Measurements from ENCODE around the gene PPP2R5D. TPM values are rescaled to one million over a fixed set of nuclear protein-coding genes. Genes with fewer than 3 reads are reported as not detected.
"Not testable (repeated sequence)": the region's sequence is repeated elsewhere in the genome, so short reads cannot be mapped to it uniquely, and the experiment has no call there.

PPP2R5D gene
- total and polyA plus RNA-seq, 4 donors: 6.7 to 13.9 (median 13.2) TPM

DNA sequence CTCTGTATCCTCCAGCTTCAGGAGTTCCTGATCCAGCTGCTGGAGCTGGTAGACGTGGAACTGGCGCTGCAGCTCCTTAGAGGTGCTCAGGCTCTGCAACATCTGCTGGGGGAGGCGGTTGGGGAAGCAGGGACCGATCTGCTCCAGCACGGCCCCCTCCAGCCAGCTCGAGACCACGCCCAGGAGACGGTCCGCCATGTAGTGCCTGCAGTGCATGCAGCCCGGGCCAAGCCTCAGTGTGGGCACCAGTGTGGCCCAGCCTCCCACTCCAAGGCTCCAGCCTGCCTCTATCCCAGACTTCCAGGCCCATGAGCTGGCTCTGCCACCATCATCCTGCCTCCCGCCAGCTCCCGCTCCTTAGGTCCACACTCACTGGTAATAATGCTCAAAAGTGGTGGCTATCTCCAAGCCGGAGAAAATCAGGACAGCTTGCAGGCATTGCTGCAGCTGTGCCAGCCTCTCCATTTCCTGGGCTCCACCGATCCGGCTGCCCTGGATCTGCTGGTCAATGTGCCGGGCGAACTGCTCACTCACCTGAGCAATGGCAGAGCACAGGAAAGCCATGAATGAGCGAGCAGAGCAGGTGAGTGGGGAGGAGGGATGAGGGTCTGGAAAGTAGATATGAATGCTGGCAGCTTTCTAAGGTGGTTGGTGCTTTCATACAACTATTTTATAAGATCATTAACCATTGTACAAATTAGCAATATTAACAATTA lies 56.3 kb downstream of the PPP2R5D start (continued):
- no peak for TF ChIP-seq HNF4G (IDR thresholded peaks at IDR 0.05)
- no peak for TF ChIP-seq SP1 (IDR thresholded peaks at IDR 0.05)
- TF ChIP-seq FOXA2 (IDR thresholded peaks at IDR 0.05): no peak
- TF ChIP-seq JUND (IDR thresholded peaks at IDR 0.05): no peak
- TF ChIP-seq TAF1 (conservative IDR thresholded peaks at IDR 0.05): no peak
- TF ChIP-seq NR2F2 (IDR thresholded peaks at IDR 0.05): no peak
- no peak for TF ChIP-seq HNF4A (conservative IDR thresholded peaks at IDR 0.05)

- not testable (repeated sequence) for H3K27me3 ChIP-seq (ENCODE audit: control insufficient read depth in 4 of 4, insufficient read depth in 4 of 4, low read length in 3 of 4); DNase-seq (ENCODE audit: low spot score); H3K9ac ChIP-seq (ENCODE audit: low read depth in 1 of 2, low read length in 2 of 2); H3K27ac ChIP-seq (ENCODE audit: low read depth in 1 of 2, low read length in 2 of 2); H3K4me1 ChIP-seq (ENCODE audit: control insufficient read depth in 4 of 4, insufficient read depth in 4 of 4, low read length in 3 of 4); H3K9me3 ChIP-seq (ENCODE audit: control insufficient read depth in 4 of 4, low read length in 3 of 4); H3K4me3 ChIP-seq (ENCODE audit: low read depth in 1 of 3, low read length in 3 of 3)
- whole genome bisulfite sequencing: 96% methylated on average over 8 of the region's 8 CpGs
- peaks cover under 1 to 61% (median 36%) of the 10 kb centered on the region in 4 donors for H3K36me3 ChIP-seq (ENCODE audit: control insufficient read depth in 4 of 4, insufficient read depth in 3 of 4, low read depth in 1 of 4, low read length in 3 of 4)
Measured at GRCh38 chr6:43041475-43041874, 57.1 kb downstream of the PPP2R5D start.

GRCh38 chr6:43043310-43043709 lies 58.9 kb downstream of the PPP2R5D start:
- no peak overlapping the region for H3K27ac ChIP-seq (ENCODE audit: low read depth in 1 of 2, low read length in 2 of 2)
- H3K4me3 ChIP-seq (ENCODE audit: low read depth in 1 of 3, low read length in 3 of 3): no peak overlapping the region
- H3K36me3 ChIP-seq (ENCODE audit: control insufficient read depth in 4 of 4, insufficient read depth in 3 of 4, low read depth in 1 of 4, low read length in 3 of 4): peaks cover 9 to 60% (median 32%) of the 10 kb centered on the region in 4 donors
- no peaks in the 10 kb centered on the region for H3K9me3 ChIP-seq (ENCODE audit: control insufficient read depth in 4 of 4, low read length in 3 of 4)
- H3K9ac ChIP-seq (ENCODE audit: low read depth in 1 of 2, low read length in 2 of 2): no peak overlapping the region
- TF ChIP-seq ZBTB33 (IDR thresholded peaks at IDR 0.05) (no peak), JUND (IDR thresholded peaks at IDR 0.05) (no peak), GABPA (IDR thresholded peaks at IDR 0.05 in 1 of 2, conservative IDR thresholded peaks at IDR 0.05 in 1 of 2) (no peak), FOXA2 (IDR thresholded peaks at IDR 0.05) (no peak), CTCF (IDR thresholded peaks at IDR 0.05; ENCODE audit: low read depth, low read length, missing input control) (no peak), SP1 (IDR thresholded peaks at IDR 0.05) (no peak), FOXA1 (IDR thresholded peaks at IDR 0.05) (no peak), MAX (IDR thresholded peaks at IDR 0.05) (no peak), HNF4A (conservative IDR thresholded peaks at IDR 0.05) (no peak), NR2F2 (IDR thresholded peaks at IDR 0.05) (no peak)
- TF ChIP-seq, protein P1, sequence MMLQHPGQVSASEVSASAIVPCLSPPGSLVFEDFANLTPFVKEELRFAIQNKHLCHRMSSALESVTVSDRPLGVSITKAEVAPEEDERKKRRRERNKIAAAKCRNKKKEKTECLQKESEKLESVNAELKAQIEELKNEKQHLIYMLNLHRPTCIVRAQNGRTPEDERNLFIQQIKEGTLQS (IDR thresholded peaks at IDR 0.05): no peak
- no peaks in the 10 kb centered on the region for H3K27me3 ChIP-seq (ENCODE audit: control insufficient read depth in 4 of 4, insufficient read depth in 4 of 4, low read length in 3 of 4)
- DNase-seq (ENCODE audit: low spot score): no peak
- H3K4me1 ChIP-seq (ENCODE audit: control insufficient read depth in 4 of 4, insufficient read depth in 4 of 4, low read length in 3 of 4): no peaks in the 10 kb centered on the region
- WGBS: 95% methylated on average over 9 of the region's 9 CpGs
